GM03348 (cell line): ENCODE data around the gene PLEKHM3.

Experiments used
- DNase-seq: peaks from one replicate; pipeline ENCODE4 v3.0.0; 2012; ENCODE audit warnings: low spot score

PLEKHM3 gene

GRCh38 chr2:208025037-208025813, at the start of gene PLEKHM3:
PLEKHM3 (minus strand) TSS chr2:208025527; CDS start chr2:208001639, 23,888 bp downstream.
- DNase-seq = peak; percentile 91

GRCh38 chr2:208074610-208075356, 49.5 kb upstream of the PLEKHM3 start:
- DNase-seq = no peak

GRCh38 chr2:208072250-208072892, 47.0 kb upstream of the PLEKHM3 start:
- DNase-seq = peak; percentile 78

GRCh38 chr2:208069186-208069585, 43.9 kb upstream of the PLEKHM3 start:
- peak; percentile 39 for DNase-seq

- no peak for DNase-seq
These were observed 40.7 kb upstream of the PLEKHM3 start for GRCh38 chr2:208066016-208066415.

GRCh38 chr2:208065476-208065875, 40.1 kb upstream of the PLEKHM3 start:
- no peak for DNase-seq

GRCh38 chr2:208064220-208064961, 39.1 kb upstream of the PLEKHM3 start:
- DNase-seq = peak; percentile 89

- DNase-seq = no peak
These were observed 37.6 kb upstream of the PLEKHM3 start for GRCh38 chr2:208062961-208063360.

- no peak for DNase-seq
These were observed 36.8 kb upstream of the PLEKHM3 start for GRCh38 chr2:208062113-208062512.

GRCh38 chr2:208057108-208057507, 31.8 kb upstream of the PLEKHM3 start:
- no peak for DNase-seq

- no peak for DNase-seq
These were observed 24.1 kb upstream of the PLEKHM3 start for GRCh38 chr2:208049441-208049840.

GRCh38 chr2:208049006-208049405, 23.7 kb upstream of the PLEKHM3 start:
- no peak for DNase-seq

- no peak for DNase-seq
These were observed 22.5 kb upstream of the PLEKHM3 start for GRCh38 chr2:208047840-208048239.

GRCh38 chr2:208046686-208047085, 21.4 kb upstream of the PLEKHM3 start:
- DNase-seq = no peak

- DNase-seq = no peak
These were observed 17.1 kb upstream of the PLEKHM3 start for GRCh38 chr2:208042450-208042849.

GRCh38 chr2:208042041-208042440, 16.7 kb upstream of the PLEKHM3 start:
- peak; percentile 38 for DNase-seq

- DNase-seq = peak; percentile 66
These were observed 15.2 kb upstream of the PLEKHM3 start for GRCh38 chr2:208040199-208041171.

- DNase-seq = no peak
These were observed 14.2 kb upstream of the PLEKHM3 start for GRCh38 chr2:208039376-208040110.

GRCh38 chr2:208037564-208038487, 12.5 kb upstream of the PLEKHM3 start:
- no peak for DNase-seq
